ENCODE data around the gene PCARE. TPM values are rescaled to one million over a fixed set of nuclear protein-coding genes. Genes with fewer than 3 reads are reported as not detected.

PCARE gene
- total and polyA plus RNA-seq, 3 donors from 2014 or later, result 0.06 to 1.0 (median 0.76) TPM

- 20 to 65% methylated on average over 7 to 9 of the region's 9 CpGs for WGBS, 2 donors
- Histone ChIP-seq H3K27me3 (no peaks in the 10 kb centered on the region), H3K9me3 (no peaks in the 10 kb centered on the region), H3K4me1 (peaks cover 14% of the 10 kb centered on the region), H3K36me3 (ENCODE audit: low read depth, missing control alignments) (no peaks in the 10 kb centered on the region), H3K4me3 (no peak overlapping the region), H3K27ac (no peak overlapping the region)
- DNase-seq, result peak; percentile 70
- intact Hi-C loops (cut with DNase I; ENCODE audit: low total_unique reads), result no loop called here
- TF ChIP-seq CTCF (IDR thresholded peaks at IDR 0.05), result no peak
Observed at GRCh38 chr2:29042561-29043075, 31.7 kb downstream of the PCARE start.

- no peak overlapping the region for H3K27ac ChIP-seq
- peaks cover 14% of the 10 kb centered on the region for H3K4me1 ChIP-seq
- no peak overlapping the region for H3K4me3 ChIP-seq
- DNase-seq, result no peak
- 84 to 99% methylated on average over 9 of the region's 9 CpGs for WGBS, 2 donors
- intact Hi-C loops (cut with DNase I; ENCODE audit: low total_unique reads), result no loop called here
- no peaks in the 10 kb centered on the region for H3K27me3 ChIP-seq
- no peaks in the 10 kb centered on the region for H3K36me3 ChIP-seq (ENCODE audit: low read depth, missing control alignments)
- H3K9me3 ChIP-seq, result no peaks in the 10 kb centered on the region
- TF ChIP-seq CTCF (IDR thresholded peaks at IDR 0.05), result no peak
- no peak for TF ChIP-seq POLR2A (IDR thresholded peaks at IDR 0.05)
Observed at GRCh38 chr2:29041161-29041660, 33.1 kb downstream of the PCARE start.

- intact Hi-C loops (cut with DNase I; ENCODE audit: low total_unique reads), result no loop called here
- H3K4me3 ChIP-seq, result no peak overlapping the region
- no peaks in the 10 kb centered on the region for H3K36me3 ChIP-seq (ENCODE audit: low read depth, missing control alignments)
- H3K27ac ChIP-seq, result no peak overlapping the region
- 75 to 84% methylated on average over 6 of the region's 6 CpGs for WGBS, 2 donors
- no peak for DNase-seq
- H3K4me1 ChIP-seq, result peaks cover 14% of the 10 kb centered on the region
- no peaks in the 10 kb centered on the region for H3K9me3 ChIP-seq
- TF ChIP-seq CTCF (IDR thresholded peaks at IDR 0.05), result no peak
- TF ChIP-seq POLR2A (IDR thresholded peaks at IDR 0.05), result no peak
- H3K27me3 ChIP-seq, result no peaks in the 10 kb centered on the region
Observed at GRCh38 chr2:29040552-29040951, 33.8 kb downstream of the PCARE start.

GRCh38 chr2:29039718-29040480 lies 34.4 kb downstream of the PCARE start:
- Histone ChIP-seq H3K36me3 (ENCODE audit: low read depth, missing control alignments) (no peaks in the 10 kb centered on the region), H3K4me1 (peaks cover 14% of the 10 kb centered on the region), H3K27ac (no peak overlapping the region), H3K4me3 (no peak overlapping the region), H3K27me3 (no peaks in the 10 kb centered on the region), H3K9me3 (no peaks in the 10 kb centered on the region)
- no peak for DNase-seq
- TF ChIP-seq POLR2A (IDR thresholded peaks at IDR 0.05) (no peak), CTCF (IDR thresholded peaks at IDR 0.05) (no peak)
- intact Hi-C loops (cut with DNase I; ENCODE audit: low total_unique reads), result no loop called here
- 64 to 75% methylated on average over 4 of the region's 4 CpGs for WGBS, 2 donors
